Measurements from ENCODE around the gene C5orf52. TPM values are rescaled to one million over a fixed set of nuclear protein-coding genes. Genes with fewer than 3 reads are reported as not detected.

The C5orf52 gene
- total RNA-seq (not detected), polyA plus RNA-seq (not detected)
- long read RNA-seq, donor 1: 0 reads
- long read RNA-seq, donor 2: 0 reads
- long read RNA-seq, donor 3: 0 reads
- long read RNA-seq, donor 4: 0 reads
- long read RNA-seq, donor 5: 0 reads
- long read RNA-seq, donor 6: 0 reads
- long read RNA-seq, donor 7: 0 reads
- long read RNA-seq, donor 8: 0 reads
- long read RNA-seq, donor 9: 0 reads
- long read RNA-seq, donor 10: 0 reads

- Histone ChIP-seq H3K27me3 (ENCODE audit: control insufficient read depth in 2 of 2, insufficient read depth in 1 of 2, low read length in 1 of 2) (peaks cover 25 to 51% of the 10 kb centered on the region in 2 donors), H3K27ac (ENCODE audit: low read depth in 1 of 2, low read length in 1 of 2) (no peak within 1 kb of the TSS), H3K4me1 (ENCODE audit: control insufficient read depth in 2 of 2, insufficient read depth in 2 of 2, low read length in 2 of 2) (peaks cover 2 to 9% of the 10 kb centered on the region in 2 donors), H3K9me3 (ENCODE audit: control insufficient read depth in 2 of 2, insufficient read depth in 1 of 2, low read length in 1 of 2) (peaks cover 0 to 5% of the 10 kb centered on the region in 2 donors), H3K4me3 (ENCODE audit: low read length in 2 of 2) (peak within 1 kb of the TSS; percentile 38 to 45), H3K36me3 (ENCODE audit: control insufficient read depth in 2 of 2, insufficient read depth in 2 of 2, low read length in 1 of 2) (no peaks in the 10 kb centered on the region)
- peak in 2 of 9 donors; percentile 21 to 23 for DNase-seq (ENCODE audit: low read depth in 6 of 9, low spot score in 9 of 9)
- WGBS: 2% methylated on average over 59 of the region's 59 CpGs
Measured at GRCh38 chr5:157670662-157671591, at the start of gene C5orf52. Gene C5orf52, plus strand, starts transcription at chr5:157671533. Its CDS starts 82 bp downstream, at chr5:157671615.

GRCh38 chr5:157624144-157624543, 47.2 kb upstream of the C5orf52 start:
- 68% methylated on average over 2 of the region's 2 CpGs for WGBS
- no peaks in the 10 kb centered on the region for H3K36me3 ChIP-seq (ENCODE audit: control insufficient read depth in 2 of 2, insufficient read depth in 2 of 2, low read length in 1 of 2)
- H3K27ac ChIP-seq (ENCODE audit: low read depth in 1 of 2, low read length in 1 of 2): no peak overlapping the region
- no peak overlapping the region for H3K4me3 ChIP-seq (ENCODE audit: low read length in 2 of 2)
- no peaks in the 10 kb centered on the region for H3K9me3 ChIP-seq (ENCODE audit: control insufficient read depth in 2 of 2, insufficient read depth in 1 of 2, low read length in 1 of 2)
- no peaks in the 10 kb centered on the region for H3K4me1 ChIP-seq (ENCODE audit: control insufficient read depth in 2 of 2, insufficient read depth in 2 of 2, low read length in 2 of 2)
- H3K27me3 ChIP-seq (ENCODE audit: control insufficient read depth in 2 of 2, insufficient read depth in 1 of 2, low read length in 1 of 2): no peaks in the 10 kb centered on the region
- DNase-seq (ENCODE audit: low read depth in 6 of 9, low spot score in 9 of 9): no peak

GRCh38 chr5:157626831-157627230, 44.5 kb upstream of the C5orf52 start:
- H3K27me3 ChIP-seq (ENCODE audit: control insufficient read depth in 2 of 2, insufficient read depth in 1 of 2, low read length in 1 of 2): no peaks in the 10 kb centered on the region
- H3K9me3 ChIP-seq (ENCODE audit: control insufficient read depth in 2 of 2, insufficient read depth in 1 of 2, low read length in 1 of 2): no peaks in the 10 kb centered on the region
- no peaks in the 10 kb centered on the region for H3K4me1 ChIP-seq (ENCODE audit: control insufficient read depth in 2 of 2, insufficient read depth in 2 of 2, low read length in 2 of 2)
- DNase-seq (ENCODE audit: low read depth in 6 of 9, low spot score in 9 of 9): no peak
- H3K27ac ChIP-seq (ENCODE audit: low read depth in 1 of 2, low read length in 1 of 2): no peak overlapping the region
- WGBS: 98% methylated on average over 6 of the region's 6 CpGs
- H3K36me3 ChIP-seq (ENCODE audit: control insufficient read depth in 2 of 2, insufficient read depth in 2 of 2, low read length in 1 of 2): no peaks in the 10 kb centered on the region
- no peak overlapping the region for H3K4me3 ChIP-seq (ENCODE audit: low read length in 2 of 2)

- no peak overlapping the region for H3K27ac ChIP-seq (ENCODE audit: low read depth in 1 of 2, low read length in 1 of 2)
- H3K36me3 ChIP-seq (ENCODE audit: control insufficient read depth in 2 of 2, insufficient read depth in 2 of 2, low read length in 1 of 2): no peaks in the 10 kb centered on the region
- H3K9me3 ChIP-seq (ENCODE audit: control insufficient read depth in 2 of 2, insufficient read depth in 1 of 2, low read length in 1 of 2): no peaks in the 10 kb centered on the region
- no peaks in the 10 kb centered on the region for H3K27me3 ChIP-seq (ENCODE audit: control insufficient read depth in 2 of 2, insufficient read depth in 1 of 2, low read length in 1 of 2)
- 99% methylated on average over 2 of the region's 2 CpGs for WGBS
- H3K4me3 ChIP-seq (ENCODE audit: low read length in 2 of 2): no peak overlapping the region
- no peak for DNase-seq (ENCODE audit: low read depth in 6 of 9, low spot score in 9 of 9)
- no peaks in the 10 kb centered on the region for H3K4me1 ChIP-seq (ENCODE audit: control insufficient read depth in 2 of 2, insufficient read depth in 2 of 2, low read length in 2 of 2)
Measured at GRCh38 chr5:157630341-157630740, 41.0 kb upstream of the C5orf52 start.

GRCh38 chr5:157640406-157641066, 30.8 kb upstream of the C5orf52 start:
- no peaks in the 10 kb centered on the region for H3K9me3 ChIP-seq (ENCODE audit: control insufficient read depth in 2 of 2, insufficient read depth in 1 of 2, low read length in 1 of 2)
- H3K27me3 ChIP-seq (ENCODE audit: control insufficient read depth in 2 of 2, insufficient read depth in 1 of 2, low read length in 1 of 2): no peaks in the 10 kb centered on the region
- no peaks in the 10 kb centered on the region for H3K36me3 ChIP-seq (ENCODE audit: control insufficient read depth in 2 of 2, insufficient read depth in 2 of 2, low read length in 1 of 2)
- no peak for DNase-seq (ENCODE audit: low read depth in 6 of 9, low spot score in 9 of 9)
- H3K4me1 ChIP-seq (ENCODE audit: control insufficient read depth in 2 of 2, insufficient read depth in 2 of 2, low read length in 2 of 2): no peaks in the 10 kb centered on the region
- 94% methylated on average over 9 of the region's 9 CpGs for WGBS
- no peak overlapping the region for H3K27ac ChIP-seq (ENCODE audit: low read depth in 1 of 2, low read length in 1 of 2)
- H3K4me3 ChIP-seq (ENCODE audit: low read length in 2 of 2): no peak overlapping the region

GRCh38 chr5:157648275-157648990, 22.9 kb upstream of the C5orf52 start:
- Histone ChIP-seq H3K9me3 (ENCODE audit: control insufficient read depth in 2 of 2, insufficient read depth in 1 of 2, low read length in 1 of 2) (peaks cover 0 to 5% of the 10 kb centered on the region in 2 donors), H3K36me3 (ENCODE audit: control insufficient read depth in 2 of 2, insufficient read depth in 2 of 2, low read length in 1 of 2) (no peaks in the 10 kb centered on the region), H3K27ac (ENCODE audit: low read depth in 1 of 2, low read length in 1 of 2) (no peak overlapping the region), H3K4me3 (ENCODE audit: low read length in 2 of 2) (no peak overlapping the region), H3K27me3 (ENCODE audit: control insufficient read depth in 2 of 2, insufficient read depth in 1 of 2, low read length in 1 of 2) (no peaks in the 10 kb centered on the region), H3K4me1 (ENCODE audit: control insufficient read depth in 2 of 2, insufficient read depth in 2 of 2, low read length in 2 of 2) (peaks cover 5 to 10% of the 10 kb centered on the region in 2 donors)
- DNase-seq (ENCODE audit: low read depth in 6 of 9, low spot score in 9 of 9): no peak
- 89% methylated on average over 7 of the region's 7 CpGs for WGBS

- Histone ChIP-seq H3K9me3 (ENCODE audit: control insufficient read depth in 2 of 2, insufficient read depth in 1 of 2, low read length in 1 of 2) (peaks cover 0 to 5% of the 10 kb centered on the region in 2 donors), H3K27me3 (ENCODE audit: control insufficient read depth in 2 of 2, insufficient read depth in 1 of 2, low read length in 1 of 2) (no peaks in the 10 kb centered on the region), H3K4me3 (ENCODE audit: low read length in 2 of 2) (no peak overlapping the region), H3K36me3 (ENCODE audit: control insufficient read depth in 2 of 2, insufficient read depth in 2 of 2, low read length in 1 of 2) (no peaks in the 10 kb centered on the region), H3K4me1 (ENCODE audit: control insufficient read depth in 2 of 2, insufficient read depth in 2 of 2, low read length in 2 of 2) (peaks cover 5 to 10% of the 10 kb centered on the region in 2 donors), H3K27ac (ENCODE audit: low read depth in 1 of 2, low read length in 1 of 2) (no peak overlapping the region)
- WGBS: 94% methylated on average over 2 of the region's 2 CpGs
- no peak for DNase-seq (ENCODE audit: low read depth in 6 of 9, low spot score in 9 of 9)
Measured at GRCh38 chr5:157649101-157649500, 22.2 kb upstream of the C5orf52 start.

GRCh38 chr5:157650991-157651611, 20.2 kb upstream of the C5orf52 start:
- H3K4me1 ChIP-seq (ENCODE audit: control insufficient read depth in 2 of 2, insufficient read depth in 2 of 2, low read length in 2 of 2): peaks cover 5 to 10% of the 10 kb centered on the region in 2 donors
- 91% methylated on average over 33 of the region's 33 CpGs for WGBS

More at GRCh38 chr5:157650991-157651611, 20.2 kb upstream of the C5orf52 start:
- DNase-seq (ENCODE audit: low read depth in 6 of 9, low spot score in 9 of 9): no peak
- Histone ChIP-seq H3K4me3 (ENCODE audit: low read length in 2 of 2) (peak overlapping the region in 1 of 2 donors; percentile 41), H3K36me3 (ENCODE audit: control insufficient read depth in 2 of 2, insufficient read depth in 2 of 2, low read length in 1 of 2) (no peaks in the 10 kb centered on the region), H3K27me3 (ENCODE audit: control insufficient read depth in 2 of 2, insufficient read depth in 1 of 2, low read length in 1 of 2) (no peaks in the 10 kb centered on the region), H3K27ac (ENCODE audit: low read depth in 1 of 2, low read length in 1 of 2) (no peak overlapping the region), H3K9me3 (ENCODE audit: control insufficient read depth in 2 of 2, insufficient read depth in 1 of 2, low read length in 1 of 2) (peaks cover 0 to 5% of the 10 kb centered on the region in 2 donors)

Data from thymus (tissue), 14 donors.